HepG2 (cell line): ENCODE results near the gene TIFAB. TPM values are rescaled to one million over a fixed set of nuclear protein-coding genes. Genes with fewer than 3 reads are reported as not detected.
A peak's percentile ranks its signal among the peaks of the same experiment; 100 is the strongest.

Experiments used
- ARID2 ChIP-seq: sonication (generic); formaldehyde crosslinking; IDR thresholded peaks from 2 replicates; pipeline ENCODE4 v1.8.1; 2022; ENCODE audit warnings: mild to moderate bottlenecking, missing genetic modification reagents, borderline replicate concordance
- BHLHE40 ChIP-seq: IDR thresholded peaks from 2 replicates; pipeline ENCODE4 v1.6.1; 2011; ENCODE audit warnings: low read length, improper control_type of control experiment
- FLYWCH1 ChIP-seq: sonication (generic); formaldehyde crosslinking; IDR thresholded peaks from 2 replicates; pipeline ENCODE4 v1.8.1; 2023; ENCODE audit warnings: mild to moderate bottlenecking, missing genetic modification reagents
- HMG20A ChIP-seq: IDR thresholded peaks from 2 replicates; pipeline ENCODE4 v1.6.1; 2016; ENCODE audit warnings: borderline replicate concordance
- HNRNPLL ChIP-seq: fragments of 200-400 bp; formaldehyde crosslinking; IDR thresholded peaks from 2 replicates; pipeline ENCODE4 v1.6.1; 2017; ENCODE audit warnings: mild to moderate bottlenecking, low read depth, low read length; ENCODE audit not compliant: poor library complexity, severe bottlenecking
- KDM3A ChIP-seq: IDR thresholded peaks from 2 replicates; pipeline ENCODE4 v1.6.1; 2018; ENCODE audit warnings: low read depth, missing compliant biosample characterization
- NFE2L1 ChIP-seq: sonication (generic); formaldehyde crosslinking; IDR thresholded peaks from 2 replicates; pipeline ENCODE4 v1.4.0; 2020; ENCODE audit warnings: missing genetic modification reagents, mild to moderate bottlenecking, borderline replicate concordance
- RAD21 ChIP-seq: fragments of 450-650 bp; formaldehyde crosslinking; IDR thresholded peaks from 2 replicates; pipeline ENCODE4 v1.5.0; 2020; ENCODE audit warnings: mild to moderate bottlenecking
- SP140L ChIP-seq: sonication (generic); formaldehyde crosslinking; IDR thresholded peaks from 2 replicates; pipeline ENCODE4 v1.4.0; 2020; ENCODE audit warnings: missing genetic modification reagents, borderline replicate concordance
- SRSF4 ChIP-seq: fragments of 200-400 bp; formaldehyde crosslinking; IDR thresholded peaks from one replicate; pipeline ENCODE4 v1.6.1; 2018; ENCODE audit warnings: mild to moderate bottlenecking, low read depth, low read length, moderate library complexity; ENCODE audit not compliant: poor library complexity, severe bottlenecking
- ZBTB20 ChIP-seq: sonication (generic); formaldehyde crosslinking; IDR thresholded peaks from 2 replicates; pipeline ENCODE4 v1.8.1; 2023; ENCODE audit warnings: missing genetic modification reagents, low read depth, mild to moderate bottlenecking, borderline replicate concordance
- ZC3H4 ChIP-seq: sonication (generic); formaldehyde crosslinking; IDR thresholded peaks from 2 replicates; pipeline ENCODE4 v1.4.0; 2020; ENCODE audit warnings: missing genetic modification reagents, borderline replicate concordance
- ZNF335 ChIP-seq: sonication (generic); formaldehyde crosslinking; IDR thresholded peaks from 2 replicates; pipeline ENCODE4 v1.4.0; 2020; ENCODE audit warnings: missing genetic modification reagents
- ZNF558 ChIP-seq: sonication (generic); formaldehyde crosslinking; IDR thresholded peaks from 2 replicates; pipeline ENCODE4 v1.9.0; 2022; ENCODE audit warnings: mild to moderate bottlenecking, missing genetic modification reagents, borderline replicate concordance
- ZSCAN22 ChIP-seq: sonication (generic); formaldehyde crosslinking; IDR thresholded peaks from 2 replicates; pipeline ENCODE4 v1.4.0; 2020; ENCODE audit warnings: mild to moderate bottlenecking, missing genetic modification reagents
- ZSCAN29 ChIP-seq: sonication (generic); formaldehyde crosslinking; conservative IDR thresholded peaks from 2 replicates; pipeline ENCODE4 v1.4.0; 2020; ENCODE audit warnings: mild to moderate bottlenecking, missing genetic modification reagents
- polyA plus RNA-seq, 8 experiments: library from polyadenylated mRNA; depleted of rRNA in 3 of 8; stranded (reverse) in 7 of 8; unstranded in 1 of 8; fragments of >200 nt; fragmentation: Illumina TruSeq in 4 of 8; extraction: Trizol in 4 of 8; gene quantifications; 2 replicates each; pipeline versions ENCODE4 v1.2.1 to v1.2.3, GENCODE V29; 2011 to 2016; ENCODE audit warnings: low read depth in 4 of 8, missing spikeins in 1 of 8, mixed read lengths in 1 of 8; ENCODE audit not compliant: insufficient read depth in 1 of 8
- total RNA-seq, 5 experiments: library from RNA; depleted of rRNA; stranded (reverse); fragments of >200 nt; fragmentation: Illumina TruSeq; extraction: Trizol; gene quantifications; 2 replicates each; pipeline ENCODE4 v1.2.3, GENCODE V29; 2016; ENCODE audit warnings: low read depth in 1 of 5
- TF ChIP-seq, protein P1 (sequence below): sonication (generic); formaldehyde crosslinking; IDR thresholded peaks from 2 replicates; pipeline ENCODE4 v1.8.1; 2022; ENCODE audit warnings: low read depth, mild to moderate bottlenecking, missing genetic modification reagents
- TF ChIP-seq, protein P2 (sequence below): sonication (generic); formaldehyde crosslinking; IDR thresholded peaks from 2 replicates; pipeline ENCODE4 v1.4.0; 2020; ENCODE audit warnings: missing genetic modification reagents

TIFAB gene
- total and polyA plus RNA-seq, 2 of the 13 experiments (the other 11 are each of a cell fraction or from before 2014, with no cell fraction given), result not detected

- TF ChIP-seq, protein P1, sequence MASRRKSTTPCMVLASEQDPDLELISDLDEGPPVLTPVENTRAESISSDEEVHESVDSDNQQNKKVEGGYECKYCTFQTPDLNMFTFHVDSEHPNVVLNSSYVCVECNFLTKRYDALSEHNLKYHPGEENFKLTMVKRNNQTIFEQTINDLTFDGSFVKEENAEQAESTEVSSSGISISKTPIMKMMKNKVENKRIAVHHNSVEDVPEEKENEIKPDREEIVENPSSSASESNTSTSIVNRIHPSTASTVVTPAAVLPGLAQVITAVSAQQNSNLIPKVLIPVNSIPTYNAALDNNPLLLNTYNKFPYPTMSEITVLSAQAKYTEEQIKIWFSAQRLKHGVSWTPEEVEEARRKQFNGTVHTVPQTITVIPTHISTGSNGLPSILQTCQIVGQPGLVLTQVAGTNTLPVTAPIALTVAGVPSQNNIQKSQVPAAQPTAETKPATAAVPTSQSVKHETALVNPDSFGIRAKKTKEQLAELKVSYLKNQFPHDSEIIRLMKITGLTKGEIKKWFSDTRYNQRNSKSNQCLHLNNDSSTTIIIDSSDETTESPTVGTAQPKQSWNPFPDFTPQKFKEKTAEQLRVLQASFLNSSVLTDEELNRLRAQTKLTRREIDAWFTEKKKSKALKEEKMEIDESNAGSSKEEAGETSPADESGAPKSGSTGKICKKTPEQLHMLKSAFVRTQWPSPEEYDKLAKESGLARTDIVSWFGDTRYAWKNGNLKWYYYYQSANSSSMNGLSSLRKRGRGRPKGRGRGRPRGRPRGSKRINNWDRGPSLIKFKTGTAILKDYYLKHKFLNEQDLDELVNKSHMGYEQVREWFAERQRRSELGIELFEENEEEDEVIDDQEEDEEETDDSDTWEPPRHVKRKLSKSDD (CRISPR knock-in tag), result no peak
- TF ChIP-seq ZBTB20 (no peak), ZSCAN29 (CRISPR knock-in tag) (peak; percentile 74; the same call in 1 of the 2 replicates), ARID2 (CRISPR knock-in tag) (no peak), RAD21 (CRISPR knock-in tag) (no peak), HNRNPLL (no peak), BHLHE40 (peak; percentile 56; the same call in 1 of the 2 replicates), HMG20A (peak; percentile 87), ZC3H4 (CRISPR knock-in tag) (no peak), SRSF4 (no peak), ZNF335 (CRISPR knock-in tag) (no peak), SP140L (0 out of 2 replicates have a peak, but pooled peaks have one; percentile 55), NFE2L1 (CRISPR knock-in tag) (no peak), ZNF558 (no peak), FLYWCH1 (no peak), KDM3A (peak; percentile 84; the same call in 1 of the 2 replicates), ZSCAN22 (CRISPR knock-in tag) (no peak)
- TF ChIP-seq, protein P2, sequence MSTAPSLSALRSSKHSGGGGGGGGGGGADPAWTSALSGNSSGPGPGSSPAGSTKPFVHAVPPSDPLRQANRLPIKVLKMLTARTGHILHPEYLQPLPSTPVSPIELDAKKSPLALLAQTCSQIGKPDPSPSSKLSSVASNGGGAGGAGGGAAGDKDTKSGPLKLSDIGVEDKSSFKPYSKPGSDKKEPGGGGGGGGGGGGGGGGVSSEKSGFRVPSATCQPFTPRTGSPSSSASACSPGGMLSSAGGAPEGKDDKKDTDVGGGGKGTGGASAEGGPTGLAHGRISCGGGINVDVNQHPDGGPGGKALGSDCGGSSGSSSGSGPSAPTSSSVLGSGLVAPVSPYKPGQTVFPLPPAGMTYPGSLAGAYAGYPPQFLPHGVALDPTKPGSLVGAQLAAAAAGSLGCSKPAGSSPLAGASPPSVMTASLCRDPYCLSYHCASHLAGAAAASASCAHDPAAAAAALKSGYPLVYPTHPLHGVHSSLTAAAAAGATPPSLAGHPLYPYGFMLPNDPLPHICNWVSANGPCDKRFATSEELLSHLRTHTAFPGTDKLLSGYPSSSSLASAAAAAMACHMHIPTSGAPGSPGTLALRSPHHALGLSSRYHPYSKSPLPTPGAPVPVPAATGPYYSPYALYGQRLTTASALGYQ (CRISPR knock-in tag), result no peak
Measured at GRCh38 chr5:135482381-135482933, 30.3 kb upstream of the TIFAB start (continued).
